GM06990 (cell line): ENCODE data around the gene ABCA12.

Source experiments
- DNase-seq: peaks from one replicate; pipeline ENCODE4 v3.0.0-alpha.2; 2011; ENCODE audit not compliant: insufficient read length; ENCODE audit errors: extremely low read depth
- H3K27me3 ChIP-seq: replicated peaks from 2 replicates; pipeline ENCODE4 v1.6.0; 2011; ENCODE audit warnings: low read length; ENCODE audit not compliant: control insufficient read depth, insufficient read depth
- H3K36me3 ChIP-seq: 2 replicates; pipeline ENCODE4 v1.5.1; 2011; ENCODE audit warnings: low read length; ENCODE audit not compliant: control insufficient read depth, insufficient read depth
- H3K4me3 ChIP-seq: replicated peaks from 2 replicates; pipeline ENCODE4 v1.5.1; 2011; ENCODE audit warnings: low read depth, mild to moderate bottlenecking, control low read depth, low read length
- TF ChIP-seq, protein P1 (sequence below): IDR thresholded peaks from 2 replicates; pipeline ENCODE4 v1.5.1; 2011; ENCODE audit warnings: low read length, control low read depth, mild to moderate bottlenecking, inconsistent platforms; ENCODE audit not compliant: insufficient read depth, poor library complexity, severe bottlenecking

Gene ABCA12

DNA sequence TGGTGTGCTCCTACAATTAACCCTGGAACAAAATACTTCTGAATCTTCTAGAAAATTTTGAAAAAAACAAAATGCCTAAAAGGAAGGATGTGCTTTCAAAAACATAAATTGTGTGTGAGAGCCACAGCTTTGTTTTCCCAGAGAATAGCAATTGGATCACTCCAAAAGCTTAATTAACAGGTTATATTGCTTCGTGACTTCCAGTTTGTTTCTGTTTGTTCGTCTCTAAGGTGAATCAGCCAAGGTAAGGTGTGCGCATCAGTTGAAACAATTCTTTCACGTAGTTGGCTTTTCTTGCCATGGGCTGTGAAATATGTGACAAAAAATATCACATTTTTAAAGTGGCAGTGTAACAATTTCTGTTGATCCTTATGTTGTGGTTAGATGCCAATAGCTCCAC is 238.7 kb downstream of the ABCA12 start:
- Histone ChIP-seq H3K27me3 (no peaks in the 10 kb centered on the region), H3K36me3 (no peaks in the 10 kb centered on the region), H3K4me3 (no peak overlapping the region)
- DNase-seq, result no peak
- TF ChIP-seq, protein P1, sequence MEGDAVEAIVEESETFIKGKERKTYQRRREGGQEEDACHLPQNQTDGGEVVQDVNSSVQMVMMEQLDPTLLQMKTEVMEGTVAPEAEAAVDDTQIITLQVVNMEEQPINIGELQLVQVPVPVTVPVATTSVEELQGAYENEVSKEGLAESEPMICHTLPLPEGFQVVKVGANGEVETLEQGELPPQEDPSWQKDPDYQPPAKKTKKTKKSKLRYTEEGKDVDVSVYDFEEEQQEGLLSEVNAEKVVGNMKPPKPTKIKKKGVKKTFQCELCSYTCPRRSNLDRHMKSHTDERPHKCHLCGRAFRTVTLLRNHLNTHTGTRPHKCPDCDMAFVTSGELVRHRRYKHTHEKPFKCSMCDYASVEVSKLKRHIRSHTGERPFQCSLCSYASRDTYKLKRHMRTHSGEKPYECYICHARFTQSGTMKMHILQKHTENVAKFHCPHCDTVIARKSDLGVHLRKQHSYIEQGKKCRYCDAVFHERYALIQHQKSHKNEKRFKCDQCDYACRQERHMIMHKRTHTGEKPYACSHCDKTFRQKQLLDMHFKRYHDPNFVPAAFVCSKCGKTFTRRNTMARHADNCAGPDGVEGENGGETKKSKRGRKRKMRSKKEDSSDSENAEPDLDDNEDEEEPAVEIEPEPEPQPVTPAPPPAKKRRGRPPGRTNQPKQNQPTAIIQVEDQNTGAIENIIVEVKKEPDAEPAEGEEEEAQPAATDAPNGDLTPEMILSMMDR, result no peak

DNA sequence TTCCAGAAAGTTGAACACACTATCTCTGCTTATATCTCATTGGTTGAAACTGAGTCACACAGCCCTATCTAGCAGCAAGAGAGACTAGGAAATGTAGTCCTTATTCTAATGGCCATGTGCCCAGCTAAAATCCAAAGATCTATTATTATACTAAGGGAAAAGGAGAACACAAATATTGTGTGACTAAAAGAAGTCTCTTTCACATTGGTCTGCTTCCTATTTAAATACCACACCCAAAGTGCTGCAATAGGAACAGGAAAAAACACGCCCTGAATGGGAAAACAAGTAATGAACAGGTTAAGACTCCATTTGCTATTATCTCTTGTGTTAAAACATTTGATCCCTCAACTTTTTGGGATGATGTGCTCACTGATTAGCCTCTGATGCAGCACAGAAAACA is 242.2 kb downstream of the ABCA12 start:
- Histone ChIP-seq H3K36me3 (no peaks in the 10 kb centered on the region), H3K4me3 (no peak overlapping the region), H3K27me3 (no peaks in the 10 kb centered on the region)
- TF ChIP-seq, protein P1, result no peak
- no peak for DNase-seq

DNA sequence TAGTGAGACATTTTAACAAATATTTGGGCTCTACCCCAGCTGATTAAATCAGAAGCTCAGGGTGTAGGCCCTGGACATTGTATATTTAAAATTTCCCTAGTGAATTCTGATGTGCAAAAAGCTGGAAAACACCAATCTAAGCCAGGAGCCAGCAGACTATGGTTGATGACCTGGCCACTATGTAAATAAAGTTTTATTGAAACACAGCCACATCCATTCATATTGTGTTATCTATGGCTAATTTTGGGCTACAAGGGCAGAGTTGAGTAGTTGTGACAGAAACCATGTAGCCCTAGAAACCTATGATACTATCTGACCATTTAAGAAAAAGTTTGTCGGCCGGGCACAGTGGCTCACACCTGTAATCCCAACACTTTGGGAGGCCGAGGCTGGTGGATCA is 243.0 kb downstream of the ABCA12 start:
- DNase-seq, result no peak
- TF ChIP-seq, protein P1, result no peak
- H3K36me3 ChIP-seq, result no peaks in the 10 kb centered on the region
- H3K4me3 ChIP-seq, result no peak overlapping the region
- H3K27me3 ChIP-seq, result no peaks in the 10 kb centered on the region

DNA sequence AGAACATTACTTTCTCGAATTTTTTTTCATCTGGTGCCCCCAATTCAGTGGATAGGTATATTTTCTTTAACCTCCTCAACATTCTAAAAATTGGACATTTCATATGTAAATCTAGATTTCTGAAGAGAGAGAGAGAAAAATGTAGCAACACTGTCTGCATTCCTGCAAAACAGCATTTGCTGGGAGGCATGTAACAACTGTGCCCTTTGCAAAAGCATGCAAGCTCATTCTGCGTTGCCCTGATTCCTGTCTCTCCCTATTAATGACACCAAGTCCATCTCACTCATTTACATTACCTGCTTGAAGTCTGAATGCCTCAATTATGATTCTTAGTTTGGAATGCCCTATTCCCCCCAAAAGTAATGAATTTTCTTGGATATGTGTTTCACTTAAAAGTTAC is 249.1 kb downstream of the ABCA12 start:
- H3K27me3 ChIP-seq, result no peaks in the 10 kb centered on the region
- H3K36me3 ChIP-seq, result no peaks in the 10 kb centered on the region
- TF ChIP-seq, protein P1, result no peak
- no peak for DNase-seq
- no peak overlapping the region for H3K4me3 ChIP-seq

DNA sequence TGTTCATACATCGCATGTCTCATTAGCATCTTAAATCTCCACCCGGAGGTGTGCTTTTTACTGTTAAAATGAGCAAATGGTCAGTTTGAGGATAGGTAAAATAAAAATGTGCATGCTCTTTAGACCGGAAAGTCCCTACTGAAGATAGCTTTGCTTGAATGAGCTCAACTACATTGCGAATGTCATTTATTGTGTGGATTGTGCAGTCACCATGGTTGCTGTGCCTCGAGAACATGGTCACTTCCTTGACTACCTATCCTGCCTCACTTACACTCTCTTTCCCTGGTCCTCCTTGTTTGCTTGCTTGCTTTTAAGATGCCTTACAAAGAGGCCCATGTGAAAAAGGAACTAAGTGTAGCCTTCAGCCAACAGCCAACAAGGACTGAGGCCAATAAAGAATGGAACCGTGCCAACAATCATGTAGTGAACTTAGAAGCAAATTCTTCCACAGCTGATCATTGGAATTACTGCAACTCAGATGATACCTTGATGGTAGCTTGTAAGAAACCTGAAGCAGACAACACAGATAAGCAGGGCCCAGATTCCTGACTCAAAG is 256.7 kb downstream of the ABCA12 start:
- no peaks in the 10 kb centered on the region for H3K27me3 ChIP-seq
- DNase-seq, result no peak
- no peaks in the 10 kb centered on the region for H3K36me3 ChIP-seq
- H3K4me3 ChIP-seq, result no peak overlapping the region
- TF ChIP-seq, protein P1, result no peak
